Measurements from ENCODE around the gene MYOCD.

DNA sequence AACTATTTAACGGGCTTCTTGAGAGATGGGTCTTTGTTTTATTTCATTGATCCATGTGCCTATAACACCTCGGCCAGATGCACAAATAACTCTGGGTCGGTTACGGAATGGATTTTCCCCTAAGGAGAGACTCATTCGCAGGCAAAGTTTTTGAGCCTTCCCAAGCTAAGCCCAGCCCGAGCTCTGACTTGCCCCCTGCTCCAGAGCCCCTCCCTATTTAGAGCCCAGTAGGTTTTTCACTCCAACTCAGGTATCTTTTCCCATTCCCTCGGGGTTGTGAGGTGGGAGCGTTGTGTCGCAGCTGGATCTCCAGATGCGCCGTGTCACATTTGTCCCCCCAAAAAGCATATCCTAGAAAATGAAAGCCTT, 812 bp upstream of the MYOCD start:
- TF ChIP-seq, protein P1, sequence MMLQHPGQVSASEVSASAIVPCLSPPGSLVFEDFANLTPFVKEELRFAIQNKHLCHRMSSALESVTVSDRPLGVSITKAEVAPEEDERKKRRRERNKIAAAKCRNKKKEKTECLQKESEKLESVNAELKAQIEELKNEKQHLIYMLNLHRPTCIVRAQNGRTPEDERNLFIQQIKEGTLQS (IDR thresholded peaks at IDR 0.05), result no peak
- TF ChIP-seq, protein P2, sequence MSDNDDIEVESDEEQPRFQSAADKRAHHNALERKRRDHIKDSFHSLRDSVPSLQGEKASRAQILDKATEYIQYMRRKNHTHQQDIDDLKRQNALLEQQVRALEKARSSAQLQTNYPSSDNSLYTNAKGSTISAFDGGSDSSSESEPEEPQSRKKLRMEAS (IDR thresholded peaks at IDR 0.05), result no peak
- TF ChIP-seq YY1 (IDR thresholded peaks at IDR 0.05) (no peak), RAD21 (IDR thresholded peaks at IDR 0.05) (no peak), RXRA (IDR thresholded peaks at IDR 0.05) (no peak)
- TF ChIP-seq, protein P3, sequence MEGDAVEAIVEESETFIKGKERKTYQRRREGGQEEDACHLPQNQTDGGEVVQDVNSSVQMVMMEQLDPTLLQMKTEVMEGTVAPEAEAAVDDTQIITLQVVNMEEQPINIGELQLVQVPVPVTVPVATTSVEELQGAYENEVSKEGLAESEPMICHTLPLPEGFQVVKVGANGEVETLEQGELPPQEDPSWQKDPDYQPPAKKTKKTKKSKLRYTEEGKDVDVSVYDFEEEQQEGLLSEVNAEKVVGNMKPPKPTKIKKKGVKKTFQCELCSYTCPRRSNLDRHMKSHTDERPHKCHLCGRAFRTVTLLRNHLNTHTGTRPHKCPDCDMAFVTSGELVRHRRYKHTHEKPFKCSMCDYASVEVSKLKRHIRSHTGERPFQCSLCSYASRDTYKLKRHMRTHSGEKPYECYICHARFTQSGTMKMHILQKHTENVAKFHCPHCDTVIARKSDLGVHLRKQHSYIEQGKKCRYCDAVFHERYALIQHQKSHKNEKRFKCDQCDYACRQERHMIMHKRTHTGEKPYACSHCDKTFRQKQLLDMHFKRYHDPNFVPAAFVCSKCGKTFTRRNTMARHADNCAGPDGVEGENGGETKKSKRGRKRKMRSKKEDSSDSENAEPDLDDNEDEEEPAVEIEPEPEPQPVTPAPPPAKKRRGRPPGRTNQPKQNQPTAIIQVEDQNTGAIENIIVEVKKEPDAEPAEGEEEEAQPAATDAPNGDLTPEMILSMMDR (IDR thresholded peaks at IDR 0.05; ENCODE audit: low read depth, low read length, missing input control), result no peak
